HG02571 (cell line): ENCODE measurements around the gene ELOVL5.
"Not testable (repeated sequence)": the region's sequence is repeated elsewhere in the genome, so short reads cannot be mapped to it uniquely, and the experiment has no call there.

Experiments used
- ATAC-seq: cut with Tn5 transposase; IDR thresholded peaks from one replicate; pipeline ENCODE4 v1.9.1; 2021; ENCODE audit warnings: mild to moderate bottlenecking, moderate library complexity; ENCODE audit not compliant: unreplicated experiment

Gene ELOVL5

DNA sequence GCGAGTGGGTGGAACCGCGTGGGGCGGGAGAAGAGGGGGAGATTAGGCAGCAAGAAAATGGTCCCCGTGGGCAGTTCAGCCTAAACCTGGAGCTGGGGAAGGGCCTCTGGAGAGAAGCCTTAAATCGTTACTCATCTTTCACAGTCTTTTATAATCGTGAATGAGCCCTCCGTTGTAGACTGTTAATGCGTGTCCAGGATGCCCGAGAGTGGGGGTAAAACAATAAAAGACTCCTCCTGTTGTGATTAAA lies 11.0 kb upstream of the ELOVL5 start:
- ATAC-seq: no peak

- peak; percentile 94 for ATAC-seq
Observed at GRCh38 chr6:53359095-53359842, 10.5 kb upstream of the ELOVL5 start.

DNA sequence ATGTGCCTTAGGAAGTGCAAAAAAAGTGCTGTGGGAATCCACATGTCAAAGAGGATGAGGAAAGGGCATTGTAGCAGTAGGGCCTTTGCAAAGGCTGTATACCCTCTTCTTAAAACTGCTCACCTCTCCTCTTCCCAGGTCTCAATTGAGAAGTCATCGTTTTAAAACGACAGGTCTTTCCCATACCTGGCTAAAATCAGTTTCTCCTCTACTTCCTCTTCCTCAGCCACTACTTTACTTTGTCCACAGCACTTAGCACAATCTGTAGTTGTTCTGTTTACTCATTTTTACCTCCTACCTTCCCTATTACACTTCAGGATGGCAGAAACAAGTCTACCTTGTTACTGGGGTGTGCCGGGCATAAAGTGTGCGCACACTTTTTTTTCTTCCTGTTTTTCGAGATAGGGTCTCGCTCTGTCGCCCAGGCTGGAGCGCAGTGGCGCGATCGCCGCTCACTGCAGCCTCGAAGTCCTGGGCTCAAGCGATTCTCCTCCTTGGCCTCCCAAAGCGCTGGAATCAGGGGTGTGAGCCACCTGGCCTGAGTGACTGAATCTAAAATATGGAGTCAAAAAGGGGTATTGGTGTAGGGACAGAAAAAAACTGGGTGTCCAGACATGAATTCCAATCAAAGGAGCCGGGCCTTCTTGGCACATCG lies 9.8 kb upstream of the ELOVL5 start:
- peak; percentile 2 for ATAC-seq

DNA sequence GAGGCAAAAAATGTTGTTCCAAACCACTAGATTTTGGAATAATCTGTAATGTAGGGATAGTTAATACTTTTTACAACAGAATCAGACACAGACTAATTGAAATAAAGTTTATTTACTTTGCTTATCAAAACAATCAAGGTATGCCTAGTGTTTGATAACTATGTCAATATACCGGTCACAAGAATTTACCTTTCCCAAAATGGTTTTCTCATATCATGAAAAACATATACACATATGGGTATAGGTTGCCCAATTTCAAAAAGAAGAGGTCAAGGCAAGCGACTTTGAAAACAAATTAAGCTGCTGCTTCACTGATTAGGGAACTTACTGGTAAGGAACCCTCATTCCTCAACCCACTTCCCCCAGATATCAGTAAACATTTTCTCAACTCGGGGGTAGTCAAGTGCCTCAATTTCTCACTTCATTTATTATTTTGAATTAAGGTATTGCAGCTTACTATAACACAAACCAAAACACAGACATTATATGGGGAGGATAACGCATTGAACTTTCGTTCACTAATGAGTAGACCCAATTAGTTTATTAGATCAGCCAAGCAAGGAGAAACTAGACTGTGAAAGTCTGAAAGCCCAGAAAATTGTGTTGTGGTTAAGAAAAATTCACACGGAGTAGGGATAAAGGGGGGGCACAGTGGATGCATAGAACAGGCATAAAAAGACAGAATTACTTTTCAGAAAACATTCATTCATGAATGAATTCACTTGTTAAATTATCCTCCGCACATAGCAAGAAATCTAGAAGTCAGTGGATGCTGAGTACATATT lies 9.0 kb upstream of the ELOVL5 start:
- no peak for ATAC-seq

- no peak for ATAC-seq
Observed at GRCh38 chr6:53353624-53354023, 4.9 kb upstream of the ELOVL5 start.

GRCh38 chr6:53352360-53352759 lies 3.6 kb upstream of the ELOVL5 start:
- ATAC-seq: no peak

GRCh38 chr6:53349209-53349693 lies 501 bp upstream of the ELOVL5 start:
- ATAC-seq: peak; percentile 1

DNA sequence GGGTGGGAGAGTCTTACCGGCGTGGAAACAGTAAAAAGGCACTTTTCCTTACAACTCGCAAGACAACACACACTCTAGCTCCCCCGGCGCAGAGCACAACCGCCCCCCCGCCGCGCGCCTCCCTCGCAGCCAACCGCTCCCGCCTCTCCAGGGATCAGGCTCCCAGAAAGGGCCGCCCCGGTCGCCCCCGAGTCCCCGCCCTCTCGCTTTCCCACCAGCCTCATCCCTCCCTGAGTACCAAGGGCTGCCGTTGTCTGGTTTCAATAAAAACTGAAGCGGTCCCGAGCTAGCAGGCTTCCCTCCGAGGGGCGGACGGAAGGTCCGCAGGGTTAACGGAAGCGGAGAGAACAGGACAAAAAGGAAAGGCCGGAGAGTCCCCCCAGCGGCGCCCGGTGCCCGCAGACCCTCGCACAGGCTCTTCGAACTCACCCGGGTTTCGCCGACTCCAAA lies 804 bp downstream of the ELOVL5 start:
- ATAC-seq: peak; percentile 29

GRCh38 chr6:53347250-53347920 lies 1.4 kb downstream of the ELOVL5 start:
- ATAC-seq: peak; percentile 3

DNA sequence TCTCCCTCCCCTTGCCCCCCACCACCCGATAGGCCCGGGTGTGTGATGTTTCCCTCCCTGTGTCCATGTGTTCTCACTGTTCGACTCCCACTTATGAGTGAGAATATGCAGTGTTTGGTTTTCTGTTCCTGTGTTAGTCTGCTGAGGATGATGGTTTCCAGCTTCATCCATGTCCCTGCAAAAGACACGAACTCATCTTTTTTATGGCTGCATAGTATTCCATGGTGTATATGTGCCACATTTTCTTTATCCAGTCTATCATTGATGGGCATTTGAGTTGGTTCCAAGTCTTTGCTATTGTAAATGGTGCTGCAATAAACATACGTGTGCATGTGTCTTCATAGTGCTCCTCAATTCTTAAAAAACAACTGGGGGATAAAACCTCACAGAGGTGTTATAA lies 2.7 kb downstream of the ELOVL5 start:
- not testable (repeated sequence) for ATAC-seq

- no peak for ATAC-seq
Observed at GRCh38 chr6:53344969-53345368, 3.8 kb downstream of the ELOVL5 start.

- ATAC-seq: no peak
Observed at GRCh38 chr6:53343092-53343491, 5.7 kb downstream of the ELOVL5 start.

DNA sequence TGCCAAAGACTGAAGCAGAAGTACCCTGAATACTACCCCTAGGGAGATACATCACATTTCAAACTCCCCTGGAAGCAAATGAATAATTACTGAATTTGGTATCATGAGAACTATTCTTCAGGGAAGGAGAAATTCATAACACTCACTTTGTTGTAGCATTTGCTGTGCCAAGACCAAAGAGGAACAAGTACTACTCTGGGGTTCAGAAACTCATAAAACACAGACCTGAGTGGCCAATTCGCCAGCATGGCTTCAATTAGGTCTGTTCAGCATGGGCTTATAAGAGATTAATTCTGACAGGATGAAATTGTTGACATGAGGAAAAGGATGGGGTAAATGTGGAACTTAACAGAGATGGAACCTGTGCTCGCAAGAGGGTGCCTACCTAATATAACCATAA lies 6.5 kb downstream of the ELOVL5 start:
- no peak for ATAC-seq

DNA sequence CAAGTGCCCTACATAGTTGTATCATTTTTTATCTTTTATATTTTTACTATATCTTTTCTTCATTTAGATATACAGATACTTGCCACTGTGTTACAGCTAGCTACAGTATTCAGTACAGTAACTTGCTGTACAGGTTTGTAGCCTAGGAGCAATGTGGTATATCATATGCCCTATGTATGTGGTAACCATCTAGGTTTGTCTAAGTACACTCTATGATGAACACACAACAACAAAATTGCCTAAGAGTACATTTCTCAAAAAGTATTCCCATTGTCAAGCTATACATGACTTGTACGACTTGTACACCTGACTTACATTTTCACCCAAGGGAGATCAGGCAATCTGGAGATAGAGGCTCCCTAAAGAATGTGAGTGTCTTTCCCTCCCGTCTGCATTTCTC lies 8.2 kb downstream of the ELOVL5 start:
- no peak for ATAC-seq

DNA sequence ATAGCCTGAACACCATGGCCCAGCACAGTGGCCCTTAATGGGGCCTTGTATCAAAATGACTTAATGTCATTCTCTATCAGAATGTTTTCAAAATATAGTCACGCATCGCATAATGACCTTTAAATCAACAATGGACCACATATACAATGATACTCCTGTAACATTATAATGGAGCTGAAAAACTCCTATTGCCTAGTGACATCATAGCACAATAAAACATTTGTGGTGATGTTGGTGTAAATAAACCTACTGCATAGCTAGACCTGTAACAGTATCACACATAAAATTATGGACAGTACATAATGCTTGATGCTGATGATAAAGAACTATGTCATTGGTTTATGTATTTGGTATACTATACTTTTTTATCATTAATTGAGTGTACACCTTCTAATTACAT lies 9.3 kb downstream of the ELOVL5 start:
- ATAC-seq: no peak

- no peak for ATAC-seq
Observed at GRCh38 chr6:53338304-53338703, 10.4 kb downstream of the ELOVL5 start.

- no peak for ATAC-seq
Observed at GRCh38 chr6:53336070-53336469, 12.7 kb downstream of the ELOVL5 start.

- ATAC-seq: peak; percentile 83
Observed at GRCh38 chr6:53335224-53335994, 13.3 kb downstream of the ELOVL5 start.

DNA sequence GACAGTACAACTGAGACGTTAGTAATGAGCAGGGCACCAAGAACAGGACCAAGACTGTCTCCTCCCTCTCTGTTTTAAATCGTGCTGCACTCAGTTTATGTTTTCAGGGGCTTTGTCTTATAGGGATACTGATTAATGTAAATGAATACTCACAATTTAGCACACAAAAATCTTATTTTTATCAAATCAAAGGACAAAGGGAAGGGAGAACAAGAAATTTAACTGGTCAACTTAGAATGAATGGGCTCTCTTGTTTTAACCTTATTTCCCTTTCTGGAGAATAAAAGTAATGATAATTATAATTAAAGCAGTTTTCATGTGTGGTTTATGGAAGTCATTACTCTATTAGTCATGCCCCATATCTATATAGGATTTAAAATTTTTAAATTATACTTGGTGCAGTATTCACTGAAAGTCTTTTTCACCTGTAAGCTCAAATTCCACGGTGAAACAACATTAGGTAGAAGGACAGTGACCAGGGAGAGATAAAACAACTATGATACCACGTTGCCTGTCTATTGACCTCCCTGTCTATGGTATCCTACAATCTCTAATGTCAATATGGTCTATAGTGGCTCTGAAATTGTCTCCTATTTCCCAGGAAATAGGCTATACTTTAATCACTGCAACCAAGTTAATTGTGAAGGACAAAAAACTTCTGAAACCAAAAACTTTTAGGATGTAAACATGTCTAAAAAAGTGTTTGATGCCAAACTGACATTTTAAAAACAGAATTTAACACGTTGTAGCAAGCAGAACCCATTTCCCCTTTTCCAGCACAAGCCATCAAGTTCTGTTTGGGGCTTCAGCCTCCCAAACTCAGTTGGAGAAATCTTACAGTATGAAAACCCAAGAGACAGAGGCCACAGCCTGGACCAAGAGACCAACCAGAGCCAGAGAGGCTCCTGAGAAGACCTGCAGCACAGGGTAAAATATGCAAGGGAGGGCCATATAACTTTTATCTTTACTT lies 15.0 kb downstream of the ELOVL5 start:
- ATAC-seq: no peak
